ENCODE results near the gene ZNF280A.
"Not testable (repeated sequence)": the region's sequence is repeated elsewhere in the genome, so short reads cannot be mapped to it uniquely, and the experiment has no call there.

Gene ZNF280A

DNA sequence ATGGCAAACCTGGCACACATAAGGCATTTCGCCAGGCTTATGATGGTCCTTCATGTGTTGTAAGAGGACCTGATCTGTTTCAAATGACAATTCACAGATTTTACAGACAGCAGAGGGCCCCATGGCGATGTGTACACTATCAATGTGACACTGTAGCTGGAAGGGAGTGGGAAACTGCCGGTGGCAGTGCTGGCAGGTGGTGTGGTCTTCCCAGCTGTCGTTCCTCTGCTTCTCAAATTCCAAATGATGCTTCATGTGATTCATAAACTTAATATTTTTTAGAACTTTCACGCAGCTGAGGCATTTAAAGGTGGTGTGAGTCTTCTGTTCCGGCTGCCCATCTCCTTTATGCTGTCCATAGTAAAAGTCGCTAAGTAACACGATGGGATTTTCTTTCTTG, 5.6 kb downstream of the ZNF280A start:
- not testable (repeated sequence) for ATAC-seq

DNA sequence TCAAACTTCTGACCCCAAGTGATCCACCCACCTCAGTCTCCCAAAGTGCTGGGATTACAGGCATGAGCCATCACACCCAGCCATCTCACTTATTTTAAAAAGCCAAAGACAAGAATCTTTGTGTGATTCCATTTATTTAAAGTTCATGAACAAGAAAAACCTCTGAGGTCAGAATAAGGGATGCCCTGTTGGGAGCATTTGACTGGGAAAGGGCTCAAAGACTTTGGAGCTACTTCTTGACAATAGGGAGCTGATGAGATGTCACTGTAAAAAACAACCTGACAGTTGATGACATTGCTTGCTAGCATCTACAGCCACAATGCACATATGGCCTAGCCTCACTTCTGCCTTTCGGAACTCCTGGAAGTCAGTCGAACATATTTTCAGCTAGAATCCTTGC, 6.5 kb downstream of the ZNF280A start:
- no peak for TF ChIP-seq ISL1 (CRISPR knock-in tag; IDR thresholded peaks at IDR 0.05)
- TF ChIP-seq, protein P1, sequence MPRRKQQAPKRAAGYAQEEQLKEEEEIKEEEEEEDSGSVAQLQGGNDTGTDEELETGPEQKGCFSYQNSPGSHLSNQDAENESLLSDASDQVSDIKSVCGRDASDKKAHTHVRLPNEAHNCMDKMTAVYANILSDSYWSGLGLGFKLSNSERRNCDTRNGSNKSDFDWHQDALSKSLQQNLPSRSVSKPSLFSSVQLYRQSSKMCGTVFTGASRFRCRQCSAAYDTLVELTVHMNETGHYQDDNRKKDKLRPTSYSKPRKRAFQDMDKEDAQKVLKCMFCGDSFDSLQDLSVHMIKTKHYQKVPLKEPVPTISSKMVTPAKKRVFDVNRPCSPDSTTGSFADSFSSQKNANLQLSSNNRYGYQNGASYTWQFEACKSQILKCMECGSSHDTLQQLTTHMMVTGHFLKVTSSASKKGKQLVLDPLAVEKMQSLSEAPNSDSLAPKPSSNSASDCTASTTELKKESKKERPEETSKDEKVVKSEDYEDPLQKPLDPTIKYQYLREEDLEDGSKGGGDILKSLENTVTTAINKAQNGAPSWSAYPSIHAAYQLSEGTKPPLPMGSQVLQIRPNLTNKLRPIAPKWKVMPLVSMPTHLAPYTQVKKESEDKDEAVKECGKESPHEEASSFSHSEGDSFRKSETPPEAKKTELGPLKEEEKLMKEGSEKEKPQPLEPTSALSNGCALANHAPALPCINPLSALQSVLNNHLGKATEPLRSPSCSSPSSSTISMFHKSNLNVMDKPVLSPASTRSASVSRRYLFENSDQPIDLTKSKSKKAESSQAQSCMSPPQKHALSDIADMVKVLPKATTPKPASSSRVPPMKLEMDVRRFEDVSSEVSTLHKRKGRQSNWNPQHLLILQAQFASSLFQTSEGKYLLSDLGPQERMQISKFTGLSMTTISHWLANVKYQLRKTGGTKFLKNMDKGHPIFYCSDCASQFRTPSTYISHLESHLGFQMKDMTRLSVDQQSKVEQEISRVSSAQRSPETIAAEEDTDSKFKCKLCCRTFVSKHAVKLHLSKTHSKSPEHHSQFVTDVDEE (CRISPR knock-in tag; IDR thresholded peaks at IDR 0.05): no peak
- TF ChIP-seq, protein P2, sequence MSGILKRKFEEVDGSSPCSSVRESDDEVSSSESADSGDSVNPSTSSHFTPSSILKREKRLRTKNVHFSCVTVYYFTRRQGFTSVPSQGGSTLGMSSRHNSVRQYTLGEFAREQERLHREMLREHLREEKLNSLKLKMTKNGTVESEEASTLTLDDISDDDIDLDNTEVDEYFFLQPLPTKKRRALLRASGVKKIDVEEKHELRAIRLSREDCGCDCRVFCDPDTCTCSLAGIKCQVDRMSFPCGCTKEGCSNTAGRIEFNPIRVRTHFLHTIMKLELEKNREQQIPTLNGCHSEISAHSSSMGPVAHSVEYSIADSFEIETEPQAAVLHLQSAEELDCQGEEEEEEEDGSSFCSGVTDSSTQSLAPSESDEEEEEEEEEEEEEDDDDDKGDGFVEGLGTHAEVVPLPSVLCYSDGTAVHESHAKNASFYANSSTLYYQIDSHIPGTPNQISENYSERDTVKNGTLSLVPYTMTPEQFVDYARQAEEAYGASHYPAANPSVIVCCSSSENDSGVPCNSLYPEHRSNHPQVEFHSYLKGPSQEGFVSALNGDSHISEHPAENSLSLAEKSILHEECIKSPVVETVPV (CRISPR knock-in tag; IDR thresholded peaks at IDR 0.05): no peak
- TF ChIP-seq, protein P3, sequence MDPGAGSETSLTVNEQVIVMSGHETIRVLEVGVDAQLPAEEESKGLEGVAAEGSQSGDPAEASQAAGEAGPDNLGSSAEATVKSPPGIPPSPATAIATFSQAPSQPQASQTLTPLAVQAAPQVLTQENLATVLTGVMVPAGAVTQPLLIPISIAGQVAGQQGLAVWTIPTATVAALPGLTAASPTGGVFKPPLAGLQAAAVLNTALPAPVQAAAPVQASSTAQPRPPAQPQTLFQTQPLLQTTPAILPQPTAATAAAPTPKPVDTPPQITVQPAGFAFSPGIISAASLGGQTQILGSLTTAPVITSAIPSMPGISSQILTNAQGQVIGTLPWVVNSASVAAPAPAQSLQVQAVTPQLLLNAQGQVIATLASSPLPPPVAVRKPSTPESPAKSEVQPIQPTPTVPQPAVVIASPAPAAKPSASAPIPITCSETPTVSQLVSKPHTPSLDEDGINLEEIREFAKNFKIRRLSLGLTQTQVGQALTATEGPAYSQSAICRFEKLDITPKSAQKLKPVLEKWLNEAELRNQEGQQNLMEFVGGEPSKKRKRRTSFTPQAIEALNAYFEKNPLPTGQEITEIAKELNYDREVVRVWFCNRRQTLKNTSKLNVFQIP (CRISPR knock-in tag; IDR thresholded peaks at IDR 0.05; ENCODE audit: borderline replicate concordance, low read depth): no peak
- TF ChIP-seq ZNF70 (CRISPR knock-in tag; IDR thresholded peaks at IDR 0.05): no peak
- no peak for TF ChIP-seq ARNTL (CRISPR knock-in tag; IDR thresholded peaks at IDR 0.05; ENCODE audit: borderline replicate concordance, low read depth)
- no peak for TF ChIP-seq RARB (CRISPR knock-in tag; IDR thresholded peaks at IDR 0.05)
- TF ChIP-seq, protein P4, sequence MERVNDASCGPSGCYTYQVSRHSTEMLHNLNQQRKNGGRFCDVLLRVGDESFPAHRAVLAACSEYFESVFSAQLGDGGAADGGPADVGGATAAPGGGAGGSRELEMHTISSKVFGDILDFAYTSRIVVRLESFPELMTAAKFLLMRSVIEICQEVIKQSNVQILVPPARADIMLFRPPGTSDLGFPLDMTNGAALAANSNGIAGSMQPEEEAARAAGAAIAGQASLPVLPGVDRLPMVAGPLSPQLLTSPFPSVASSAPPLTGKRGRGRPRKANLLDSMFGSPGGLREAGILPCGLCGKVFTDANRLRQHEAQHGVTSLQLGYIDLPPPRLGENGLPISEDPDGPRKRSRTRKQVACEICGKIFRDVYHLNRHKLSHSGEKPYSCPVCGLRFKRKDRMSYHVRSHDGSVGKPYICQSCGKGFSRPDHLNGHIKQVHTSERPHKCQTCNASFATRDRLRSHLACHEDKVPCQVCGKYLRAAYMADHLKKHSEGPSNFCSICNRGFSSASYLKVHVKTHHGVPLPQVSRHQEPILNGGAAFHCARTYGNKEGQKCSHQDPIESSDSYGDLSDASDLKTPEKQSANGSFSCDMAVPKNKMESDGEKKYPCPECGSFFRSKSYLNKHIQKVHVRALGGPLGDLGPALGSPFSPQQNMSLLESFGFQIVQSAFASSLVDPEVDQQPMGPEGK (CRISPR knock-in tag; IDR thresholded peaks at IDR 0.05; ENCODE audit: borderline replicate concordance): no peak
- TF ChIP-seq BACH2 (CRISPR knock-in tag; IDR thresholded peaks at IDR 0.05; ENCODE audit: borderline replicate concordance): no peak
- TF ChIP-seq ZC3H10 (CRISPR knock-in tag; IDR thresholded peaks at IDR 0.05): no peak
- no peak for ATAC-seq

DNA sequence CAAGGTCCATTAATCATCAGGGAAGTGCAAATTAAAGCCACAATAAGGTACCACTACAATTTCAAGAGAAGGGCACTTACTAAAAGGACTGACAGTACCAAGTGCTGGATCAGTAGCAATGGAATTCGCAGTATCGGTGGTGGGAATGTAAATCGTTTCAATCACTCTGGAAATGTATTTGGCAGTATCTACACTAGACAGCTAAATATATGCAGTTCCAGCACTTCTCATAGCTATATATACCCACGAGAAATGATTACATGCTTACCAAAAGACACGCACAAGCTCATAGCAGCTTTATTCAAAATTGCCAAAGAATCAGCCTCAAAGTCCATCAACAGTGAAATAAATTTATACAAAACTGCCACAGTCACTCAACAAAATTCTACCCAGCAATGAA, 7.1 kb downstream of the ZNF280A start:
- no peak for TF ChIP-seq ZC3H10 (CRISPR knock-in tag; IDR thresholded peaks at IDR 0.05)
- no peak for TF ChIP-seq PPARA (CRISPR knock-in tag; IDR thresholded peaks at IDR 0.05; ENCODE audit: borderline replicate concordance)
- TF ChIP-seq ZFP3 (CRISPR knock-in tag; IDR thresholded peaks at IDR 0.05): no peak
- no peak for TF ChIP-seq ARNTL (CRISPR knock-in tag; IDR thresholded peaks at IDR 0.05; ENCODE audit: borderline replicate concordance, low read depth)
- TF ChIP-seq, protein P3 (CRISPR knock-in tag; IDR thresholded peaks at IDR 0.05; ENCODE audit: borderline replicate concordance, low read depth): no peak
- no peak for TF ChIP-seq ZNF8 (CRISPR knock-in tag; IDR thresholded peaks at IDR 0.05)
- no peak for TF ChIP-seq BACH2 (CRISPR knock-in tag; IDR thresholded peaks at IDR 0.05; ENCODE audit: borderline replicate concordance)
- TF ChIP-seq ESRRG (CRISPR knock-in tag; IDR thresholded peaks at IDR 0.05): no peak
- TF ChIP-seq, protein P5, sequence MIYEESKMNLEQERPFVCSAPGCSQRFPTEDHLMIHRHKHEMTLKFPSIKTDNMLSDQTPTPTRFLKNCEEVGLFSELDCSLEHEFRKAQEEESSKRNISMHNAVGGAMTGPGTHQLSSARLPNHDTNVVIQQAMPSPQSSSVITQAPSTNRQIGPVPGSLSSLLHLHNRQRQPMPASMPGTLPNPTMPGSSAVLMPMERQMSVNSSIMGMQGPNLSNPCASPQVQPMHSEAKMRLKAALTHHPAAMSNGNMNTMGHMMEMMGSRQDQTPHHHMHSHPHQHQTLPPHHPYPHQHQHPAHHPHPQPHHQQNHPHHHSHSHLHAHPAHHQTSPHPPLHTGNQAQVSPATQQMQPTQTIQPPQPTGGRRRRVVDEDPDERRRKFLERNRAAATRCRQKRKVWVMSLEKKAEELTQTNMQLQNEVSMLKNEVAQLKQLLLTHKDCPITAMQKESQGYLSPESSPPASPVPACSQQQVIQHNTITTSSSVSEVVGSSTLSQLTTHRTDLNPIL (CRISPR knock-in tag; IDR thresholded peaks at IDR 0.05; ENCODE audit: low read depth): no peak
- TF ChIP-seq ZFP30 (CRISPR knock-in tag; IDR thresholded peaks at IDR 0.05): no peak
- no peak for TF ChIP-seq RARB (CRISPR knock-in tag; IDR thresholded peaks at IDR 0.05)
- TF ChIP-seq, protein P2 (CRISPR knock-in tag; IDR thresholded peaks at IDR 0.05): no peak
- no peak for TF ChIP-seq ZNF565 (CRISPR knock-in tag; conservative IDR thresholded peaks at IDR 0.05; ENCODE audit: low read depth)
- no peak for ATAC-seq

DNA sequence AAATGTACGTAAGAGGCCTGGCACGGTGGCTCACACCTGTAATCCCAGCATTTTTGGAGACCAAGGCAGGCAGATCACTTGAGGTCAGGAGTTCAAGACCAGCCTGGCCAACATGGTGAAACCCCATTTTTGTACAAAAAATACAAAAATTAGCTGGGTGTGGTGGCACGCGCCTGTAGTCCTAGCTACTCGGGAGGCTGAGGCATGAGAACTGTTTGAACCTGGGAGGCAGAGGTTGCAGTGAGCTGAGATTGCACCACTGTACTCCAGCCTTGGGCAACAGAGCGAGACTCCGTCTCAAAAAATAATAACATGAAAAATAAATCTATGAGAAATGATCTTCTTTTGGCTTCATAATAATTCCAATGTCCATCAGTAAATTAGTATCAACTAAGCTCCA, 9.2 kb downstream of the ZNF280A start:
- not testable (repeated sequence) for ATAC-seq

DNA sequence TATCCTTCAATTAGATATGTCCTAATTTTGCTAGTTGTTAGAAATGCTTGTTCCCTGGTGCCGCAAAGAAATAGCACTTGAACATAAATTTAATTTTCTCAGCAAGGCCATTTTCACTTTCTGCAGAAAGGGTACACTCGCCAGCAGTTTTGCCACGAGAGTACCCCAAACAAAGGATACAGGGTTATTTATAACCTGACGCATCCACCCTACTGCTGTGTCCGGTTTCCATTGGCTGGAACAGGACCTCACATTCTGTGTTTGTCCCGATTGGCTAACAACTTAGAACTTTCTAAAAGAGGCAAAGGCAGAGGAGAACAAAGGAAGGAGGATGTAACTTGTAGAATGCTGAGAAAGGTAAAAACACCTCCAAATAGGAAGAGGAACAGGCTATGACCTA, 10.2 kb downstream of the ZNF280A start:
- ATAC-seq: not testable (repeated sequence)

Data from SK-N-SH treated with all-trans-retinoic acid at 6 μM for 48 hours (cell line).